Heart left ventricle (tissue), 13 donors: ENCODE measurements around the gene PALLD.

Source experiments
- POLR2A ChIP-seq, 2 donors: fragments of 450-650 bp; IDR thresholded peaks; one replicate each; pipeline ENCODE4 v1.6.1; 2017; ENCODE audit warnings: antibody characterized with exemption in 2 of 2, mild to moderate bottlenecking in 2 of 2, moderate library complexity in 2 of 2
- TF ChIP-seq, protein P1 (sequence below), 12 donors: fragments of 200-600 bp; sonication (generic) in 4 of 12; IDR thresholded peaks; one replicate each; pipeline versions ENCODE4 v1.5.0 to v1.8.0; 2018 to 2022; ENCODE audit warnings: antibody characterized with exemption in 12 of 12, mild to moderate bottlenecking in 5 of 12
- donor health status: ischemic (EF 13 %, LVEDD 7.1; RV severe dilation, severe dysfunction).
- donor health status: DM: no; HTN: yes; CAD: no.
- donor health status: DM: no; HTN: no; CAD: no.
- donor health status: ischemic (EF 25% LVEDD 6.9; RV normal size, moderate dysfunction).
- donor health status: ischemic (EF 25% LVEDD 5.7; RV mildly dilated, moderate dysfunction).
- donor health status: ischemic (EF 35%, LVEDD 5.7; RV mildly dilated, moderate dysfunction).
- donor health status: nonischemic (EF 11% LVEDD 7.7; RV severe dilation, severe dysfunction).
- donor health status: DM: yes; HTN: yes; CAD: no.
- donor health status: PGD.
- donor health status: ischemic (EF 29% LVEDD 5.4; RV normal size, mild dysfunction).
- donor health status: nonischemic (EF 23%, LVEDD 6.1; RV moderate dilation, normal function).

DNA sequence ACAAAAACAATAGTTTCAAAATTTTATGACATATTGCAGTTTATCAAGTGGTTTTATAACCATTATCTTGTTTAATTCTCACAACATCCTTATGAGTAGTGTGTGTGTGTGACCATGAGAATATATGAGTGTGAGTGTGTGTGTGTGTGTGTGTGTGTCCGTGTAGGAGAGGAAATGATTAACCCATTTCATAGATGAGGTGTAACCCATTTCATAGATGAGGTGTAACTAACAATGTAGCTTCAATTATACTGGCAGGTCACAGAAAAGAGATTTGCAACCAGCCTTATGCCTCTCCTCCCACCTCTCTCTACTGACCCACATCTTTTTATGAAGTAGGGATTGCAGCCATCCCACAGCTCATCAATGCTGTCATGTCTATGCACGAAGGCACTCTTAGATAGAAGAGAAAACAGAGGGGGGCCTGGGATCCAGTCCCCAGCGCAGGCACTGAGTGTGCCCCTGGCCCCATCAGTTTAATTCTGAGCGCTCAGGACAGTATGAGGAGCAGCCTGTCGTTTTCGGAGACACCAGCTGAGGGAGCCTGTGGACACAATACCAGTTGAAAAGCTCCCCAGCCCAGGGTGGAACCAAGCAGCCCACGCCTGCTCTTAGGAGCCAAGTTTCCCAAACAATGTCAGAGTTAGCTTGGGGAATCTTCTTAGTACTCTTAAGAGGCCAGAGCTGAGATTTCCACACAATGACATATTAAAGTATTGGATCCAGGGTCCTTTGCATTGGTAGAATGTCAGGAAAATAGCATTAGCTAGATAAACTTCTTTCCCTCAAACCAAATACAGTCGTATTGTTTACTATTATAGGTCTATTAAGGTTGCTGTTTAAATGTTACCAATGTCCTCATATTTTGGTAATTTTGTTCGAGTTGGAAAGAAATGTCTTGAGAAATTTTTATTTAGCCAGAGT, 88.6 kb downstream of the PALLD start:
- TF ChIP-seq, protein P1, sequence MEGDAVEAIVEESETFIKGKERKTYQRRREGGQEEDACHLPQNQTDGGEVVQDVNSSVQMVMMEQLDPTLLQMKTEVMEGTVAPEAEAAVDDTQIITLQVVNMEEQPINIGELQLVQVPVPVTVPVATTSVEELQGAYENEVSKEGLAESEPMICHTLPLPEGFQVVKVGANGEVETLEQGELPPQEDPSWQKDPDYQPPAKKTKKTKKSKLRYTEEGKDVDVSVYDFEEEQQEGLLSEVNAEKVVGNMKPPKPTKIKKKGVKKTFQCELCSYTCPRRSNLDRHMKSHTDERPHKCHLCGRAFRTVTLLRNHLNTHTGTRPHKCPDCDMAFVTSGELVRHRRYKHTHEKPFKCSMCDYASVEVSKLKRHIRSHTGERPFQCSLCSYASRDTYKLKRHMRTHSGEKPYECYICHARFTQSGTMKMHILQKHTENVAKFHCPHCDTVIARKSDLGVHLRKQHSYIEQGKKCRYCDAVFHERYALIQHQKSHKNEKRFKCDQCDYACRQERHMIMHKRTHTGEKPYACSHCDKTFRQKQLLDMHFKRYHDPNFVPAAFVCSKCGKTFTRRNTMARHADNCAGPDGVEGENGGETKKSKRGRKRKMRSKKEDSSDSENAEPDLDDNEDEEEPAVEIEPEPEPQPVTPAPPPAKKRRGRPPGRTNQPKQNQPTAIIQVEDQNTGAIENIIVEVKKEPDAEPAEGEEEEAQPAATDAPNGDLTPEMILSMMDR (IDR thresholded peaks at IDR 0.05): peak; percentile 57 to 83 (median 78)
- no peak for TF ChIP-seq POLR2A (IDR thresholded peaks at IDR 0.05)
